K562 (cell line): Measurements from ENCODE around the gene RAB13. TPM values are rescaled to one million over a fixed set of nuclear protein-coding genes. Genes with fewer than 3 reads are reported as not detected.

Experiments
- PHF20 ChIP-seq: fragments of 450-650 bp; IDR thresholded peaks from 2 replicates; pipeline ENCODE4 v1.6.1; 2018; ENCODE audit not compliant: partially characterized antibody
- PTRF ChIP-seq: fragments of 450-650 bp; IDR thresholded peaks from 2 replicates; pipeline ENCODE4 v1.6.1; 2016; ENCODE audit warnings: mild to moderate bottlenecking, missing genetic modification characterization, missing compliant biosample characterization
- RBM15 ChIP-seq: fragments of 200-400 bp; formaldehyde crosslinking; IDR thresholded peaks from 2 replicates; pipeline ENCODE4 v1.6.1; 2018; ENCODE audit warnings: mild to moderate bottlenecking, low read length, moderate library complexity; ENCODE audit not compliant: insufficient read depth
- RERE ChIP-seq: sonication (generic); formaldehyde crosslinking; IDR thresholded peaks from 2 replicates; pipeline ENCODE4 v1.8.0; 2023; ENCODE audit warnings: missing genetic modification reagents, mild to moderate bottlenecking, borderline replicate concordance
- RREB1 ChIP-seq: fragments of 250-450 bp; sonication (Bioruptor Pico); IDR thresholded peaks from 2 replicates; pipeline ENCODE4 v1.4.0; 2020
- polyA plus RNA-seq, 8 experiments: library from polyadenylated mRNA; depleted of rRNA in 4 of 8; stranded (reverse) in 5 of 8; unstranded in 3 of 8; fragments of >200 nt; fragmentation: Nextera tagmentation in 2 of 8; fragmentation: Illumina TruSeq in 1 of 8; extraction: Ambion mirVana in 2 of 8; extraction: Trizol in 1 of 8; gene quantifications; 2 replicates each; pipeline versions ENCODE4 v1.2.1 to v1.2.3, GENCODE V29; 2011 to 2014; ENCODE audit warnings: inconsistent platforms in 1 of 8, missing spikeins in 1 of 8
- total RNA-seq, 7 experiments: library from RNA; depleted of rRNA in 6 of 7; stranded (reverse); fragments of >200 nt in 6 of 7; fragmentation: Illumina TruSeq in 2 of 7; extraction: Trizol in 2 of 7; gene quantifications; 2 replicates each; pipeline versions ENCODE4 v1.2.1 to v1.2.3, GENCODE V29; 2011 to 2021; ENCODE audit warnings: low replicate concordance in 1 of 7
- TF ChIP-seq, protein P1 (sequence below): fragments of 450-650 bp; conservative IDR thresholded peaks from 2 replicates; pipeline ENCODE4 v1.6.1; 2016; ENCODE audit warnings: missing genetic modification characterization, low read depth, mild to moderate bottlenecking, control low read depth, missing compliant biosample characterization

The RAB13 gene
- total and polyA plus RNA-seq, 9 of the 15 experiments (the other 6 are each of a cell fraction or from before 2014, with no cell fraction given) = 22.3 to 100 (median 39.8) TPM

- TF ChIP-seq RERE (CRISPR knock-in tag) = no peak
- no peak for TF ChIP-seq RBM15
- no peak for TF ChIP-seq PHF20
- TF ChIP-seq, protein P1, sequence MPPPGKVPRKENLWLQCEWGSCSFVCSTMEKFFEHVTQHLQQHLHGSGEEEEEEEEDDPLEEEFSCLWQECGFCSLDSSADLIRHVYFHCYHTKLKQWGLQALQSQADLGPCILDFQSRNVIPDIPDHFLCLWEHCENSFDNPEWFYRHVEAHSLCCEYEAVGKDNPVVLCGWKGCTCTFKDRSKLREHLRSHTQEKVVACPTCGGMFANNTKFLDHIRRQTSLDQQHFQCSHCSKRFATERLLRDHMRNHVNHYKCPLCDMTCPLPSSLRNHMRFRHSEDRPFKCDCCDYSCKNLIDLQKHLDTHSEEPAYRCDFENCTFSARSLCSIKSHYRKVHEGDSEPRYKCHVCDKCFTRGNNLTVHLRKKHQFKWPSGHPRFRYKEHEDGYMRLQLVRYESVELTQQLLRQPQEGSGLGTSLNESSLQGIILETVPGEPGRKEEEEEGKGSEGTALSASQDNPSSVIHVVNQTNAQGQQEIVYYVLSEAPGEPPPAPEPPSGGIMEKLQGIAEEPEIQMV (tag) = no peak
- no peak for TF ChIP-seq RREB1
- TF ChIP-seq PTRF (tag) = no peak
These were observed 22.2 kb downstream of the RAB13 start (continued) for GRCh38 chr1:153963850-153964331.
